K562 (cell line): ENCODE results near the gene DNAH8. TPM values are rescaled to one million over a fixed set of nuclear protein-coding genes. Genes with fewer than 3 reads are reported as not detected.

ENCODE experiments used
- ATAC-seq: fragments of 200-7000 bp; cut with Tn5 transposase; 3 replicates; pipeline ENCODE4 v1.9.1; 2020; ENCODE audit warnings: moderate library complexity
- BruUV-seq: library from RNA; stranded (reverse); fragments of 400-500 nt; replicated peaks from 2 replicates; lab custom pipeline; 2021; lab: Mats Ljungman, UMichigan
- CTCF ChIA-PET: fragments of 300-600 bp; formaldehyde crosslinking; extraction: SDS; loops from one replicate; lab custom pipeline; 2021; ENCODE audit warnings: low intra/inter-chr PET ratio; lab: Yijun Ruan, JAX
- POLR2A ChIA-PET: fragments of 300-600, 350-650 bp; sonication (Branson Sonifier 250); formaldehyde crosslinking; extraction: SDS; loops from one replicate; lab custom pipeline; 2021; ENCODE audit warnings: antibody characterized with exemption, inconsistent platforms; lab: Yijun Ruan, JAX
- DNase-seq, 4 experiments: peaks; one replicate each; pipeline versions ENCODE4 v3.0.0 to v3.0.0-alpha.2; 2011 to 2018; ENCODE audit warnings: low spot score in 3 of 4, mixed read lengths in 3 of 4; ENCODE audit errors: extremely low read depth in 1 of 4
- FAIRE-seq: peaks from 2 replicates; lab custom pipeline; 2011; peaks lifted over from hg19 to GRCh38; lab: Jason Lieb, UNC
- H2AFZ ChIP-seq: 2 replicates; pipeline ENCODE4 v1.6.0; 2011; ENCODE audit warnings: low read depth, low read length, control low read depth, inconsistent platforms
- H3K27ac ChIP-seq: fragments of 200-600 bp; 3 replicates; pipeline ENCODE4 v1.8.0; 2011; ENCODE audit warnings: low read depth, mild to moderate bottlenecking, control low read depth, inconsistent platforms, low read length, moderate library complexity, mixed read lengths; ENCODE audit errors: extremely low read depth
- H3K27me3 ChIP-seq, 2 experiments: fragments of 300-600 bp in 1 of 2; 2 replicates in 1 of 2; 3 replicates in 1 of 2; pipeline versions ENCODE4 v1.6.0 to v1.8.0; 2011; ENCODE audit warnings: inconsistent platforms in 2 of 2, low read length in 2 of 2, mild to moderate bottlenecking in 1 of 2, mixed read lengths in 1 of 2, moderate library complexity in 1 of 2; ENCODE audit not compliant: control insufficient read depth in 2 of 2, insufficient read depth in 2 of 2
- H3K36me3 ChIP-seq: fragments of 300-600 bp; 3 replicates; pipeline ENCODE4 v1.8.0; 2011; ENCODE audit warnings: mild to moderate bottlenecking, low read length, inconsistent platforms; ENCODE audit not compliant: control insufficient read depth, insufficient read depth
- H3K4me1 ChIP-seq, 2 experiments: fragments of 200-600 bp in 1 of 2; replicated peaks in 1 of 2; 2 replicates in 1 of 2; 3 replicates in 1 of 2; pipeline versions ENCODE4 v1.5.1 to v1.8.0; 2011; ENCODE audit warnings: inconsistent platforms in 2 of 2, low read length in 2 of 2, mild to moderate bottlenecking in 1 of 2, mixed read lengths in 1 of 2, moderate library complexity in 1 of 2; ENCODE audit not compliant: control insufficient read depth in 2 of 2, insufficient read depth in 2 of 2
- H3K4me2 ChIP-seq: 2 replicates; pipeline ENCODE4 v1.6.1; 2011; ENCODE audit warnings: low read length, control low read depth, inconsistent platforms, mixed read lengths; ENCODE audit not compliant: insufficient read depth
- H3K4me3 ChIP-seq: fragments of 200-600 bp; sonication (generic), shearing (Covaris generic); 2 replicates; pipeline ENCODE4 v1.5.1; 2016; ENCODE audit warnings: control low read depth, inconsistent platforms
- H3K79me2 ChIP-seq: fragments of 200-600 bp; 3 replicates; pipeline ENCODE4 v1.8.0; 2011; ENCODE audit warnings: low read length, inconsistent platforms; ENCODE audit not compliant: control insufficient read depth, insufficient read depth
- H3K9ac ChIP-seq, 2 experiments: 2 replicates each; pipeline versions ENCODE4 v1.6.0 to v1.6.1; 2011; ENCODE audit warnings: low read depth in 2 of 2, low read length in 2 of 2, control low read depth in 1 of 2, inconsistent platforms in 1 of 2, mild to moderate bottlenecking in 1 of 2, mixed read lengths in 1 of 2; ENCODE audit not compliant: insufficient read depth in 1 of 2
- H3K9me1 ChIP-seq: one replicate; pipeline ENCODE4 v1.6.0; 2011; ENCODE audit warnings: inconsistent platforms, mild to moderate bottlenecking, low read length, moderate library complexity; ENCODE audit not compliant: control insufficient read depth, insufficient read depth
- H3K9me3 ChIP-seq: replicated peaks from 2 replicates; pipeline ENCODE4 v1.5.1; 2011; ENCODE audit warnings: low read depth, low read length, inconsistent platforms; ENCODE audit not compliant: control insufficient read depth, insufficient read depth
- H4K20me1 ChIP-seq: replicated peaks from 2 replicates; pipeline ENCODE4 v1.6.1; 2011; ENCODE audit warnings: low read length, inconsistent platforms, mixed read lengths; ENCODE audit not compliant: control insufficient read depth, insufficient read depth
- ADNP ChIP-seq: fragments of 200-800 bp; sonication (Bioruptor generic); IDR thresholded peaks from 2 replicates; pipeline ENCODE4 v1.6.1; 2016; ENCODE audit warnings: missing genetic modification characterization, missing compliant biosample characterization
- C11orf30 ChIP-seq: fragments of 450-650 bp; IDR thresholded peaks from 2 replicates; pipeline ENCODE4 v1.6.1; 2016; ENCODE audit warnings: low read depth, mild to moderate bottlenecking
- ELF1 ChIP-seq: fragments of 200-800 bp; sonication (Bioruptor generic); IDR thresholded peaks from 2 replicates; pipeline ENCODE4 v1.6.1; 2016; ENCODE audit warnings: missing genetic modification characterization, missing compliant biosample characterization
- FOS ChIP-seq: IDR thresholded peaks from 3 replicates; pipeline ENCODE4 v1.6.1; 2011; ENCODE audit not compliant: insufficient read length; ENCODE audit errors: extremely low read depth
- FOSL1 ChIP-seq: fragments of 200-800 bp; sonication (Bioruptor generic); conservative IDR thresholded peaks from 2 replicates; pipeline ENCODE4 v1.6.1; 2016; ENCODE audit warnings: missing genetic modification characterization, missing compliant biosample characterization
- JUND ChIP-seq, 2 experiments: IDR thresholded peaks; 2 replicates in 1 of 2; 3 replicates in 1 of 2; pipeline ENCODE4 v1.6.1; 2011; ENCODE audit warnings: borderline replicate concordance in 2 of 2, low read depth in 2 of 2, low read length in 2 of 2, improper control_type of control experiment in 1 of 2, missing biosample characterization in 1 of 2, missing genetic modification characterization in 1 of 2, missing genetic modification reagents in 1 of 2
- MED1 ChIP-seq: sonication (generic); formaldehyde crosslinking; IDR thresholded peaks from 2 replicates; pipeline ENCODE4 v1.8.1; 2023; ENCODE audit warnings: missing genetic modification reagents, borderline replicate concordance
- NFYB ChIP-seq: IDR thresholded peaks from 2 replicates; pipeline ENCODE4 v1.6.1; 2011; ENCODE audit warnings: mild to moderate bottlenecking, moderate library complexity; ENCODE audit not compliant: insufficient read length; ENCODE audit errors: extremely low read depth
- SMARCA4 ChIP-seq: fragments of 450-650 bp; IDR thresholded peaks from 2 replicates; pipeline ENCODE4 v1.6.1; 2016
- ZNF316 ChIP-seq: fragments of 450-650 bp; IDR thresholded peaks from 2 replicates; pipeline ENCODE4 v1.6.1; 2016
- WGBS: fragments of 100-300 bp; shearing (Covaris generic); methylation state at CpG from one replicate; pipeline ENCODE4 v1.1.6; 2016; ENCODE audit warnings: low coverage, mixed read lengths; ENCODE audit not compliant: insufficient coverage; ENCODE audit errors: missing lambda C conversion rate; 5-methylcytosine and 5-hydroxymethylcytosine counted together
- in situ Hi-C: fragments of 300-500 bp; cut with MboI; formaldehyde crosslinking; loops from 4 replicates; pipeline ENCODE4 v1.15.0; 2018; ENCODE audit warnings: inconsistent platforms, mixed read lengths
- intact Hi-C: fragments of 100-400 bp; cut with micrococcal nuclease; formaldehyde crosslinking; loops from 2 replicates; pipeline ENCODE4 v1.14.2; 2022
- polyA plus RNA-seq, 8 experiments: library from polyadenylated mRNA; depleted of rRNA in 4 of 8; stranded (reverse) in 5 of 8; unstranded in 3 of 8; fragments of >200 nt; fragmentation: Nextera tagmentation in 2 of 8; fragmentation: Illumina TruSeq in 1 of 8; extraction: Ambion mirVana in 2 of 8; extraction: Trizol in 1 of 8; gene quantifications; 2 replicates each; pipeline versions ENCODE4 v1.2.1 to v1.2.3, GENCODE V29; 2011 to 2014; ENCODE audit warnings: inconsistent platforms in 1 of 8, missing spikeins in 1 of 8
- total RNA-seq, 7 experiments: library from RNA; depleted of rRNA in 6 of 7; stranded (reverse); fragments of >200 nt in 6 of 7; fragmentation: Illumina TruSeq in 2 of 7; extraction: Trizol in 2 of 7; gene quantifications; 2 replicates each; pipeline versions ENCODE4 v1.2.1 to v1.2.3, GENCODE V29; 2011 to 2021; ENCODE audit warnings: low replicate concordance in 1 of 7
- TF ChIP-seq, protein P1 (sequence below), 2 experiments: fragments of 450-650 bp in 1 of 2; sonication (generic) in 1 of 2; formaldehyde crosslinking in 1 of 2; IDR thresholded peaks in 1 of 2; conservative IDR thresholded peaks in 1 of 2; 2 replicates each; pipeline versions ENCODE4 v1.6.1 to v1.8.1; 2016 to 2023; ENCODE audit warnings: mild to moderate bottlenecking in 2 of 2, moderate library complexity in 2 of 2, inconsistent platforms in 1 of 2, missing genetic modification reagents in 1 of 2
- TF ChIP-seq, protein P2 (sequence below): fragments of 450-650 bp; conservative IDR thresholded peaks from 2 replicates; pipeline ENCODE4 v1.6.1; 2016; ENCODE audit warnings: missing genetic modification characterization, low read depth, mild to moderate bottlenecking, missing compliant biosample characterization, moderate library complexity

Gene DNAH8
- total and polyA plus RNA-seq, 9 of the 15 experiments (the other 6 are each of a cell fraction or from before 2014, with no cell fraction given), result 1.2 to 4.2 (median 2.9) TPM

DNA sequence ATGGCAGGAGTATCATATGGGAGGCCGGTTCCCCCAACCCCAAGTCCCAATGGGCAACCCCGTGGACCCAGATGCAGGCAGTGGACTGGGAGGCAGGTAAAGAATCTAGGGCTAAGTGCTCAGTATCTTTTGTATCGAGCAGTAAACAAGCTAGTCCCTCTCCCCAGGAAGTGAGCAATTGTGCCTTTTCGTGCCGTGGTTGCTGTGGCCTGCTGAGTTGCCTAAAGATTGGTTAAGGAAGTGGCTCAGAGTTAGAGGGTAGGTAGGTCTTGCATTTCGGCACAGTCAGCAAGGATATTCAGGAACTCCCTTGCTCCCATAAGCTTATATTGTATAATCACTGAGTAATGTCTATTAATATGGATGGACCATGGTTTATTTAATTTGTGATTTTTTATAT lies 1.3 kb upstream of the DNAH8 start:
- no peaks in the 10 kb centered on the region for H3K9me1 ChIP-seq
- H3K4me1 ChIP-seq, result peaks cover 3 to 5% of the 10 kb centered on the region in 2 experiments; a peak in 3 of 5 replicates
- ATAC-seq (peak; percentile 43), DNase-seq (no peak), FAIRE-seq (no peak)
- in situ Hi-C loops (no loop called here), intact Hi-C loops (no loop called here)
- 4% methylated on average over 6 of the region's 6 CpGs for WGBS
- H3K4me3 ChIP-seq, result no peak overlapping the region
- BruUV-seq, result no TSS peak
- no peak overlapping the region; the same call in 1 of the 2 replicates for H2AFZ ChIP-seq
- ChIA-PET POLR2A (interaction anchor here (0.6 to 2.8 kb wide), 3 partner anchors 9 to 25 kb away, joined by 3 to 24 read pairs (median 12); partner anchors contain the start of gene GLO1), CTCF (no interaction called here)
- peaks cover 6% of the 10 kb centered on the region; the same call in 1 of the 2 replicates for H3K9me3 ChIP-seq
- H3K79me2 ChIP-seq, result no peaks in the 10 kb centered on the region
- H3K27ac ChIP-seq, result no peak overlapping the region
- no peak overlapping the region for H3K9ac ChIP-seq
- peak; percentile 33; the same call in 1 of the 2 replicates for TF ChIP-seq ZNF316
- TF ChIP-seq NFYB, result no peak
- no peak for TF ChIP-seq SMARCA4
- no peak for TF ChIP-seq FOS
- H3K27me3 ChIP-seq, result peaks cover 2 to 14% of the 10 kb centered on the region in 2 experiments; a peak in 4 of 5 replicates
- no peaks in the 10 kb centered on the region for H3K36me3 ChIP-seq
- H3K4me2 ChIP-seq, result no peak overlapping the region
- H4K20me1 ChIP-seq, result no peaks in the 10 kb centered on the region

DNA sequence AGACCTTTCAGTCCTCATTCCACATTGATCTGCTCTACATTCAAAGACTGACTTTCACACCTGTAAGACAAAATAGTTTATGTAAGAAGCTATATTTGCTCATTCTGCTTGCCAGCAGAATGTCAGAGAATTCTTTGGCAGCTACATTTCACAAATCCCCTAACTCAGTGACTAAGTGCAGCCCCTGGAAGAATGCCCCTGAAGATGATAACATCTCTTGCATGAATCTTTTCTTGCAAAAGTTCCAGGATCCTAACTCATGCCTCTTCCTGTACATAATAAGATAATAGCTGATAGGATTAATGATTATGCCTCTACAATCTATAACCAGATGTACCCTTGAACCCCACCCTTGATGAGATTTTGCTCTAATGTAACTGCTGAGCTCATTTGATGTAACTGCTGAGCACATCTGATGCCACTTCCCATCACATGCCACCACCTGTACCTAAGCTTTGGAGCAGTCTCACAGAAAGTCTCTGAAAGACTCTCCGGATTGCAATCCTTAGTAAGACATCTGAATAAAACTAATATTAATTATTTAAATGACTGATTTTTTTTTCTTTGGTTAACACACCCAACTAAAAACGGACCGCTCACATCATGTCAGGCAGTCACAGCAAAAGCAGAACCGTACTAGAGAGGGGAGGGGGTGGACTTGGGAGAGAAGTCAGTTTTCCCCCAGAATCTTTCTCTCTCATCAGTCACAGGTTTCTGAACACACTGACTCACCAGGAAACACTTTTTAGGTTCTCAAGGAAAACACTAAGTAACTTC lies 684 bp upstream of the DNAH8 start:
- Histone ChIP-seq H3K4me3 (no peak overlapping the region), H3K9me3 (peaks cover 6% of the 10 kb centered on the region; the same call in 1 of the 2 replicates), H3K79me2 (no peaks in the 10 kb centered on the region), H4K20me1 (no peaks in the 10 kb centered on the region), H3K36me3 (no peaks in the 10 kb centered on the region), H3K4me2 (no peak overlapping the region), H3K4me1 (peaks cover 3 to 5% of the 10 kb centered on the region in 2 experiments; a peak in 3 of 5 replicates), H3K9ac (no peak overlapping the region), H2AFZ (no peak overlapping the region), H3K27ac (no peak overlapping the region), H3K27me3 (peaks cover 2 to 14% of the 10 kb centered on the region in 2 experiments; a peak in 4 of 5 replicates), H3K9me1 (no peaks in the 10 kb centered on the region)
- in situ Hi-C loops, result no loop called here
- WGBS, result 18% methylated on average over 4 of the region's 4 CpGs
- FAIRE-seq (no peak), ATAC-seq (0 out of 3 replicates have a peak, but pooled peaks have one; percentile 44), DNase-seq (no peak)
- intact Hi-C loops, result no loop called here
- ChIA-PET POLR2A (interaction anchor here (0.6 to 2.8 kb wide), 3 partner anchors 10 to 26 kb away, joined by 3 to 24 read pairs (median 12); partner anchors contain the start of gene GLO1), CTCF (no interaction called here)
- BruUV-seq, result no TSS peak
- TF ChIP-seq, protein P1, sequence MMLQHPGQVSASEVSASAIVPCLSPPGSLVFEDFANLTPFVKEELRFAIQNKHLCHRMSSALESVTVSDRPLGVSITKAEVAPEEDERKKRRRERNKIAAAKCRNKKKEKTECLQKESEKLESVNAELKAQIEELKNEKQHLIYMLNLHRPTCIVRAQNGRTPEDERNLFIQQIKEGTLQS (IDR thresholded peaks at IDR 0.05), result peak; percentile 29; the same call in 1 of the 2 replicates
- TF ChIP-seq, protein P1 (CRISPR knock-in tag; conservative IDR thresholded peaks at IDR 0.05), result no peak
- TF ChIP-seq, protein P2, sequence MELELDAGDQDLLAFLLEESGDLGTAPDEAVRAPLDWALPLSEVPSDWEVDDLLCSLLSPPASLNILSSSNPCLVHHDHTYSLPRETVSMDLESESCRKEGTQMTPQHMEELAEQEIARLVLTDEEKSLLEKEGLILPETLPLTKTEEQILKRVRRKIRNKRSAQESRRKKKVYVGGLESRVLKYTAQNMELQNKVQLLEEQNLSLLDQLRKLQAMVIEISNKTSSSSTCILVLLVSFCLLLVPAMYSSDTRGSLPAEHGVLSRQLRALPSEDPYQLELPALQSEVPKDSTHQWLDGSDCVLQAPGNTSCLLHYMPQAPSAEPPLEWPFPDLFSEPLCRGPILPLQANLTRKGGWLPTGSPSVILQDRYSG (tag), result no peak
- TF ChIP-seq ELF1 (tag) (0 out of 2 replicates have a peak, but pooled peaks have one; percentile 23), C11orf30 (no peak), ADNP (no peak), JUND (IDR thresholded peaks at IDR 0.05; ENCODE audit: borderline replicate concordance, low read depth, low read length) (peak; percentile 52; the same call in 1 of the 2 replicates), JUND (tag; IDR thresholded peaks at IDR 0.05; ENCODE audit: borderline replicate concordance, low read depth, low read length) (no peak), MED1 (no peak), FOSL1 (tag) (peak; percentile 50)
